GM18867 (cell line): ENCODE data around the gene HMHB1.

Source experiments
- ATAC-seq: cut with Tn5 transposase; IDR thresholded peaks from one replicate; pipeline ENCODE4 v1.9.1; 2021; ENCODE audit warnings: mild to moderate bottlenecking, moderate library complexity; ENCODE audit not compliant: unreplicated experiment

HMHB1 gene

DNA sequence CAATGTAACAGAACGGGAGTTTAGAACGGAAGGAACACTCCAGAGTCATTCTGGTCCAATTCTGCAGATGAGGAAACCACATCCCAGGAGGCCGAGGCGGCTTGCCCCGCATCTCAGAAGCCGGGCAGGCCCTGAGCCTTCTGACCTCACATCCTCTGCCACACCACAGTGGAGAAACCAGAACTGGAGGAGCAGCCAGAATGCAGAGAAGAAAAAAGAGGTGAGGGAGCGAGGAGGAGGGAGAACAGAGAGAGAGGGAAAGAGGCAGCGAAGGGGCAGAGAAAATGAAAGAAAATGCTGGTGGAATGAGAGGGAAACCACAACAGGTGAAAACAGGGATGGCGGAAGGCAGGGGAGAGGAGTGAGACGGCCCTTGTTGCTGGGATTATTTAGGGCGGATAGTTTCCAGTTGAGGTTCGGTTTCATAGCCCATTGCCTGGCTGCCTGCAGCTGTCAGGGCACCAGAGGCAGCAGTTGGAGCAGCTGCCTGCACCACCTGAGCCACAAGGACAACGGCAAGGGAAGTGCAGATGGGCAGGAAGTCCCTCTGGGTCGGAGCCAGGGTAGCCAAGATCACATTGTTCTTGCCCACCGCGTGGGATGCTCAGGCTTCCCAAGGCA is at the start of gene HMHB1:
Gene HMHB1, plus strand, starts transcription at position 77 of the 621 bp plus-strand sequence.
- ATAC-seq = no peak

DNA sequence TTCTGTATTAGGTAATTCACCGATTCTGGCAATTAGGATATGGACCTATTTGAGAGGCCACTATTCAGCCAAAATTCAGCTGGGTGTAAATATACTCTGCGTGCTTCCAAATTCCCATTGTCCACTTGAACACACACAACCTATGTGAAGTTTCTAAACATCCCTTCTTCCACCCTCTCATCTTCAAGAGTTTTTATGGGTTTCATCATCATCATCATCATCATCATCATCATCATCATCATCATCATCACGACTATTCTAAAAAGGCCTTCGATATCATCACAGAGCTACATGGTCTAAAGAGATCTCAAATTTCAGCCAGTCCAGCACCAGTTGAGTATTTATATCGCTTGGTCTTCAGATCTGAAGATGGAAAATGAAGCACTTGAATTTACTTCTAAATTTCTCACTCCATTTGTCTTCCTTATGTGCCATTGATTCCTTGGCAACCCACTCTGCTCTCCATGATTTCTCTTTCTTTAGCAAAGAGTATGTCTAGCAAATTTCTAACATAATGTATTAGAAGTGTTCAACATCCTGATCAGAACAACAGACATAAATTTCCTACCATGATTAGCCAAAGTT is 49.2 kb upstream of the HMHB1 start:
- ATAC-seq = no peak

DNA sequence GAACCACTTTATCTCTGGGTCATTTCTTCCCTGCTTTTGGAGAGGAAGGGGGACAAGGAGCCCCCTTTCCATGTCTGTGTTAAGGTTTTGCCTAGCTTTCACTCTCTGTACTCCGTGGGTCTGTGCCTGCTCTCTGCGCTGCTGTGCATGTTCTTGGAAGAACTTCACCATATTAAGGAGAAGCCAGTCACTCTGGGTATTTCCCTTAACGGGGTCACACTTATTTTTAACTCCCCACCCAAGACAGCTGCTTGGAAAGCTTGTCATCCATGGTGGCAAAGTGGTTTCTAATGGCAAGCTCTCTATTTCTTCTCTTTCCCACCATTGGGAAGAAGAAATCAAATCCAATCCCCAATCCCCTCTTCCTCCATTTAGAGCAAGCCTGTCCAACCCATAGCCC is 44.8 kb upstream of the HMHB1 start:
- ATAC-seq = no peak

DNA sequence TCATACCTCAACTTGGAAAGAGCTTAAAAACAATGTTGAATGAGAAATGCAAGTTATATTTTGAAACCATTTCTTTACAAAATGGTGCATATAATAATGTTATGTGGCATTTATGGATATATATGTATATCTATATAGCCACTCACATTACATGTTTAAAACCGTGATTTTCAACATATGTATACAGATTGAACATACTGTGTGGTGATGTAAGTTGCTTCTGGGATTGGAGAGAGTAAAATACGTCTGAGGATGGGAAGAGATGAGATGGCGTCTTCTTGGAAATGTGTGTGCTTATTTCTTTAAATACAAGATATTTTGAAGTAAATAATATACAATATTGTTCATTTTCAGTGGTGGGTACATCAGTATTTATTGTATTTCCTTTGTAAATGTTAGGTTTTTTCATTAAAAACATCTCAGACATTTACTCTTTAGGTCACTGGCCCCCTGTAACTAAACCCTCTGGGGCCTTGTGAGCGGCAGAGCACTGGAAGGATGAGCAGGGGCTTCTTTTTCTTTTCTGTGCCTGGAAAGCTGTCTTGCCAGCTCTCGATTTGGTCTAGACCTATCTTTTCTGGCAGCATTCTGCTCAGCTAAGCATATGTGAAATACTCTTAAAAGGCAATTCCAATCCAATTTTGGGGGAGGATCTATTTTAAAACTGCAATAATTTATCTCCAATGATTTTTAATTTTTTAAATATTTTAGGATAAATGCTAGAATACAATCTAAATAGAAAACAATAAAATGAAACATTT is 42.8 kb upstream of the HMHB1 start:
- no peak for ATAC-seq

DNA sequence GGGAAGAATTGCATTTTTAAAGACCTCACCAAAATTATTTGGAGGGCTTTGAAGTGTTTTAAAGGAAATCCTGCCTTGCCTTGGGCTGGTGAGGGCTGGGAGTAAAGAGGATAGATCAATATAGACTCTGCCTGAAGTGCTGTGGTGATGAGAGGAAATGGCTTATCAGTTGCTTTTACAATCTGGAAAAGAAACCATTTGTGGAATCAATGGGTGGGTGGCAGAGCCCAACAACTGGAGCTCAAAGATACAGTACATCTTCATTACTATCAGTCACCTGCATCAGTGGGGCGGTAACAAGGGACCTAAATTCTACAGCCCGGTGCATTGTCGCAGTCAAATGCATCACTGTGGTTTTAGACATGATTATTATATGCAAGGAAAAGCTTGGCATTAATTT is 41.5 kb upstream of the HMHB1 start:
- ATAC-seq = no peak

DNA sequence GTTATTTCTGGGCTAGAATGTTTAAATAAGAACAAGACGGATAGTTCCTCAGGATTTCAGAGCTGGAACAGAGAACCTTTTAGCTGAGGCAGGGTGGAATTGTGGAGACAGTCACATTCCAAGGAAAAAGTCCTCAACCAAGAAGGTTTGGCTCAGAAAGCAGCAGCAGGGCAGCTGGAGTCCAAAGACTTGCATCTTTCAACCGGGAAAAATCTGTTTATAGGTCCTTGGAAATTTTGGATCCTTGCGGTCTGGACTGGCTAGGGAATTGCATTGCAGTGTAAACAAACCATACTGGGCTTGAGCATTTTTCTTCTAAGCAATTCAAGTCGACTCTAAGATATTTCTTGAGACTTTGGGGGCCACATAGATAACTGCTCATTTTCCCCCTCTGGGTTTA is 40.8 kb upstream of the HMHB1 start:
- no peak for ATAC-seq

DNA sequence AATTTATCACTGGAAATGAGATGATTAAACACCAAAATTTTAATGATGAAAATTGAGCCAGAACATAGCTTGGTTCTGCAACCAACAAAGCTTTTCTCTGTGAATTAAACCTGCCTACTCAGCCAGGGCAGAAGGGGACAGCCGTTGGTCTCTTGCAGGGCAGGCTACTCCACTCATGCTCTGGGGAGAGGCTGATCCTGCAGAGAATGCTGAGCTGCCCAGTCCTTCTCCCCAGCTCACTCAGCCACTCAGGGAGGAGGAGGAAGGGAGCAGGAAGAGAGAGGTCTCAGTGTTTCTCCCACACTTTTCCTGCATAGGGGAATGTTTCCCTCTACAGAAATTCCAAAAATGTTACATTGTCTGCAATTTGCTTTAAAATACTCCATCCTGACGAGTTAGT is 40.4 kb upstream of the HMHB1 start:
- no peak for ATAC-seq

DNA sequence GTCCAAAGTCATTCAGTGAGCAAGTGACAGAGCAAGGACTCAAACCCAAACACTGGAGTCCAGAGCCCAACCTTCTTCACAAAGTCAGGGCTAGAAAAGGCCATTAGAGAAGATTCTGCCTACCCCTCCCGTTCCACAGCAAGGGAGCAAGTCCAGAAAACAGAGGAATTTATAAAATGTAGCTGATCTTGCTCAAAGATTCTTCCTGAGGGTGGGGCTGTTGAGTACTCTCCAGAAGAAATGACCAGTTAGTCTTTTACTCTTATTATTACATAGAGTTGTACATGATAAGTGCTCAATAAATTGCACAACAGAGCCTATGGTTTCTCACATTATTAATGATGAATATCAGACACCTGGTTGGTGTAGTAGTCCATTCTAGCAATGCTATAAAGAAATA is 39.3 kb upstream of the HMHB1 start:
- ATAC-seq = no peak

DNA sequence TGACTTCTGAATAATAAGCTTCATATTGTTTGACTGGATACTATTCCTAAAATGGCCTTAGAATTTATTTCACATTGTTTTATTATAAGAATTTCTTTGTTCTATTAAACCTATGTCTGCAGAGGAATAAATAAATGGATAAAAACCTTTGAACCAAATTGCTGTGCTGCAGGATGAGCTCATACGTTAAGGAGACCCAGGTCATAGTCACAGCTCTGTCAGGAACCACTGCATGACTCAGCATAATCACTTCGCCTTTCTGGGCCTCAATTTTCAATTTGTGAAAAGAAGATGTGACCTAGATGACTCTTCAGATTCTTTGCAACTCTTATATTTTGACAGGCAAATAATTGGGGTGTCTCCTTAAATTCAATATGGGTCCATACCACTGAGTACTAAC is 36.7 kb upstream of the HMHB1 start:
- ATAC-seq = no peak

DNA sequence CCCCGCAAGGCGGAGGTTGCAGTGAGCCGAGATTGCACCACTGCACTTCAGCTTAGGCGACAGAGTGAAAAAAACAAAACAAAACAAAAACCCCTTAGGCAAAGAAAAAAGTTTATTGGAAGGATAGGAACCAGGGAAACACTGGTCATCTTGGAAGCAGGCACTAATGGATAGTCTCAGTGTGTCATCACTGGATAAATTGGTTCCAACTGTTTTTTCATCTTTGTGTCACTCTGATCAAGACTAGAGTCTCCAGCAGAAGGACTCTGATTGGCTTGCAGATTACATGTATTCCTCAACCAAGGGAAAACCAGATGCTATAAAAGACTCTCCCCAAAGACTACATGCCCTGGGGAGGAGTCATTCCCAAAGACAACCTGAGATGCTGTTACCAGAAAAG is 35.0 kb upstream of the HMHB1 start:
- no peak for ATAC-seq

DNA sequence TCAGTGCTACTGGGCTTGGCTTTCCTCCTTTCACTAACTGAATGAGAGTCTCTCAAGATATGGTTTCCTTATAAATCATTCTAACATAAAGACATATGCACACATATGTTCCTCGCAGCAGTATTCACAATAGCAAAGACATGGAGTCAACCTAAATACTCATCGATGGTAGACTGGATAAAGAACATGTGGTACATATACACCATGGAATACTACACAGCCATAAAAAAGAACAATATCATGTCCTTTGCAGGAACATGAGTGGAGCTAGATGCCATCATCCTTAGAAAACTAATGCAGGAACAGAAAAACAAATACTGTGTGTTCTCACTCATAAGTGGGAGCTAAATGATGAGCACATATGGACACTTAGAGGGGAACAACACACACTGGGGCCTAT is 32.5 kb upstream of the HMHB1 start:
- ATAC-seq = no peak

DNA sequence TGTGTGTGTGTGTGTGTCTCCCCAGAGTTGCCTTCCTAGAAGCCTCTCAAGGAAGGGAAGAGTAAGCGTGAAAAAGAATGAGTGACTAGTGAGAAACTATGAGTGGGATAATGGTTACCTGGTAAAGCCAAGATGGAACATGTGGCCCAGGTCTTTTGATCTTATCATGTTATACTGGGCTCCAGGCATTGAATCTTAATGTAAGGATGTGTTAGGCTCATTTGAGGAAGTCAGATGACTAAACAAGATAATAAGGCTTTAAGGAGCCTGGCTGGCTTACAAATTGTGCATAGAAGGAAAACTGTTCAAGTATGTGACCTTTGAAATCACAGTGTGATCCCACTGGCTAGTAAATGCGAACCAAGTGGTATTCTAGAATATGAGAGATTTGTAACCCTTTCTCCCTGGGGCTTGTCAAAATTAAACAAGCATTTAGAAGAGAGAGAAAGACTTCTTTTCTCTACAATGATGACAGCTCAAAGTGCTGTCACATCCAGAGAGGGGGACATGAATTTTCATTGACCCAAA is 29.9 kb upstream of the HMHB1 start:
- no peak for ATAC-seq

DNA sequence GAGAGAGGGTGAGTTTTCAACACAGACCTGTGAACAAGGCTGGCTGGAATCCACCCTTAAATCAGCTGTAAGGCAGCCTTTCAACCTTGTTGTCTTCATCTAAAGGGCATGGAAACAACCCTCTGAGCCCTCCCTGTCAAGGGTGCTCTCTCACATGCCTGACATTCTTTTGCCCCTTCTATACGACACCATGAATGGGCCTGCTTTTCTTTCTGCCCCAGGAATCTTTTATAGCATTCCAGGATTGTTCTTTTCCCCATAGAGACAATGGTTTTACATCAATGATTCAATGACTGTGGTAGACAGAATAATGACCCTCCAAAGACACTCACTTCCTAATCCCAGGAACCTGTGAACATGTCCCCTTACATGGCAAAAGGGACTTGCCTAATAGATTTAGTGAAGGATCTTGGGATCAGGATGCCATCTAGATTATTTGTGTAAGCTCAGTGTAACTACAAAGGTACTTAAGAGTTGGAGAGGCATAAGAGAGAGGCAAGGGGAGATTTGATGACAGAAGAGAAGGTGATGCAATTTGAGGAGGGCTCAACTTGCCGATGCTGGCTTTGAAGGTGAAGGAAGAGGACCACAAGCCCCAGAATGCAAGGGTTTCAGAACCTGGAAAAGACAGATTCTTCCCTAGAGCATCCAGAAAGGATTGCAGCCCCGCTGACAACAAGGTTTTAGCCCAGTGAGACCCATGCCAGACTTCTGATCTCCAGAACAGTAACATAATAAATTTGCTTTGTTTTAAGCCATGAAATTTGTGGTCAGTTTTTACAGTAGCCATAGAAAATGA is 29.2 kb upstream of the HMHB1 start:
- no peak for ATAC-seq

DNA sequence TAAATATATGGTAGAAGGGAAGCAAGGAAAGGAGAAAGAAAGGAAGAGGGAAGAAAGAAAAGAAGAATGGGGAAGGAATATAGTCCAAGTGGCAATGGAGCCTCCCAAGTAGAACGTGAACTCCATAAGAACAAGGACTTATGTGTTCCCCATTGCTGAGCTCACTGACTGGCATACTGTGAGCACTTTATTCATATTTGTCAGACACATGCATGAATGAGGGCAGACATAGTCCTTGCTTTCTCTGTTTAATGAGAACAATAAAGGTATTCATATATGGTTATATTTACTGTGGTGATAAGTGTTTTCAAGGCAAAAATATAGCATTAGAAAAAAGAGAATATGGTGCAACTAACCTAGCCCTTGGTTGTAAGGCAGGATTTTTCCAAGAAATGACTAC is 23.6 kb upstream of the HMHB1 start:
- ATAC-seq = no peak

DNA sequence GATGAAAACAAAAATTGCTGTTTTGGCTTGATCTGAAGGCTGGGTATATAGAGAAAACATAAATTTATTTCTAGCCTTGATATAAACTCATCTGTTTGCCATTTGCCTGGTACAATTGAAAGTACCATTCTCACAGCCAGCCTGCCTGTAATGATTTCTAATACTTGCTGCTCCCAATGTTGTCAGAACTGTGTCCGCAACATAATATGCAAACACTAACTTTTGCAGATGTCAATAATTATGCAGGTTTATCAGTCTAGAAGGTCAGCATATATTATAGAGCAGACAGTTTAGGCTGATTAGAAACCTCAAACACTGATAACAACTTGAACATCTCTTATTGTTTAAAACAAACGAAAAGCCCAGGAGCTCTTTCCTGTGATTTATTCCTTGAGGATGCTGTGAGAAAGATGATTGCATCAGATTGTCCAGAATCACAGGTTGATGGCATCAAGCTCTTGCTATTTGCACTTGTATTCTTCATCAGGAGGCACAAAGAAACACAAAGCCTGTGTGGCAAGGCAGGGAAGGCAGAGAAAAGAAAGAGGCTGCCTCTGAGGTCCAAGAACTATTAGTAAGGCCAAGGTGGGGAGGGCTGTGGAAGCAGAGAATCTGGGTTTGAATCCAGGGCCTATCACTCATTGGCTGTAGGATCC is 21.4 kb upstream of the HMHB1 start:
- no peak for ATAC-seq

DNA sequence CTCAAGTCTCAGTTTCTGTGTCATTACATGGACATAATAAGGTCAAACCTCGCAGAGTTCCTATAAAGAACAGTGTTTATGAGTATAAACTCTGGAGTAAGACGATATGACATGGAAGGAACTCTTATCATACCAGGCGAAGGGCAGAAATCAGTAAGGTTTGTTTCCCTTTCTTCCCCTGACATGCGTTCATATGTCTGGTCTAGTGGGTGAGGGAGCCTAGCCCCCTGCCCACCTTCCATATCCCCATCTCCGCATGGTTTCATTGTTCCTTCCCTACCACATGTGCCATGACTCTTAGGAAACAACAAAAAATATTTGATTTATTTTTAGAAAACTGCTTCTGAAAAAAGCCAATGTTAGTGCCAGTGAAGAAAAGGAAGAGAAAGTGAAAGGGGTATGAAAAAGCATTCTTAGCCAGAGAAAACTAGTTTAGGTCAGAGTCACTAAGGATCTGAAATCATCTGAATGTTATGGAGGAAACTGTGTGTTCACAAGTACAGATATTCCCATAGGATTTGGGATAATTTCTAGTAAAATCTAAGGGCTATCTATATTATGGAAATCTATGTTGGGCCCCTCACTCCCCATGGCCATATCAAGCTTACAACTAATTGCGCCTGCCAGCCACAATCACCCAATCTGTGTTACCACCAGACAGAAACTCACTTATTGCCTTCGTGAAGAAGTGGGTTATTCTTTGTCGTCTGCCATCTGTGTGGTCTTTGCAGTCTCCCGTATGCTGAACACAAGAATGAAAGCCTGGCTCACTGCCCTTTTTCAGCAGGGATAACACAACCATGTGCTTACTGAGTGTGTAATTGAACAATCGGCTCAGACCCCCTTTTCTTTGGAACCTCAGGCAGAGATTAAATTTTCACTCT is 19.9 kb upstream of the HMHB1 start:
- peak; percentile 67 for ATAC-seq

DNA sequence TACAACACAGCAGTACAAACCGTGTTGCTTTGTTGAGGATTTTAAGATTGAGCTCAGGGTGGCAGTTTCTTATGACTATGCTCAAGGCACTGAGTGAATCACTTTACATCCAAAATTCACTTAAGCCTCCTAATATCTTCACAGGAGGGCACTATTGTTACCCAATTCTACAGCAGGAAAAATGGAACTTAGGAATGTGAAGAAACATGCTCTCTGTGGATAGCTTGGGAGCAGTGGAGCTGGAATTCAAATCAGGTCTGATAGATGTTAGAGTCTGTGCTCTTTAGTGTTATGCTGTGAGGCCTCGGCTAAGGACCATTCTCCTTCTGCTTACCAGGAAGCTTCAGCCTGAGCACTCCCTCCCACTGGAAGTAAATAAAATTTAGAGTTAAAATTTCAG is 18.7 kb upstream of the HMHB1 start:
- no peak for ATAC-seq

DNA sequence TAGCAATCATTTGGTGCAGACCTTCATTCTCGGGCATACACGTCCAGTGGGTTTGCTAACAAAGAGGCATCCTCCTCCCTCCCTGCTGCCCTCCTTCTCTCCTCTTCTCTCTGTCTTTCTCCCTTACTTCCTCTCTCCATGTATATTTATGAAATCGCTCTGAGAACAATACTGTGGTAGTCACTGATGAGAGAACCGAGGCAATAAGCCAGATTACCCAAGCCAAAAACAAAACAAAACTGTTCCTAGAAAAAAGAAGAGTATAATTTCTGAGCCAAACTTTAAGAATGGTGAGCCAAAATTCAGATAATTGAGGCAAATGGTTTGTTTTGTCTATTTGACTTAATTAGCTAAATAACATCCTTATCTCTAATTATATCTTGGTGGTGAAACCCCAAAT is 15.8 kb upstream of the HMHB1 start:
- ATAC-seq = no peak

DNA sequence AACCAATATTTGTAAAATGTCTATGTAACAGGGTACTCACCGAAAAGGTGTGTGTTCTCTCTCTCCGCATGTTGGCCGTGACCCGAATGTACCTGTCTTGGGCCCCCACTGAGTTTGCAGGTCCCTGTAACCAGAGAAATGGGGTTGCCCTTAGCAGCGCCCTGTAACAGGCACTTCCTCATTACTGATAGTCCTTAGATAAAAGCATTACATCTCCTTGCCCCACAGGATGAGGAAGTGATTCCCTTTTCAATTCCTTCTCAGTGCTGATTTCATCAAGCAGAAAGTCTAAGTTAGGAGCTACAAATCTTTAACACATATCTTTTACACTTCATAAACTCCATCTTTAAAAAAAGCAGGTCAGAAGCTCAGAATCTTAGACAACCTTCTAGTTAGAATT is 15.2 kb upstream of the HMHB1 start:
- ATAC-seq = no peak

DNA sequence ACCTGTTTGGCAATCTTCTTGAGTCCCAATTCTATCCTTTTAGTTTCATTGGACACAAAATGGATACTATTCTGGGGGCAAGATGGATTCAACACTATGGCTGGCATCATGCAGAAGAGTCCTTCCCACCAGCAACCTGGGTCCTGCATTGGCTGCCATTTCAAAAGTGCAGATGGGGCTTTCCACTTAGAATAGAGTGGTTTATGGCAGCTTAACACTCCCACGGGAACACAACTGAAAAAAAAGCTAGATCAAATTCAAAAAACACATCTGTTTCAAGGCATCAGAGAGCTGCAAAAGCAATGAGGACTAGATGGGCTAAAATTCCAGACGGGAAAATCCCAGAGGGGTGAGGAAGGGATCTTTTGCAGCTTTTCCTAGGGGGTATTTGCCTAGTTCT is 11.2 kb upstream of the HMHB1 start:
- no peak for ATAC-seq
